Ishikawa (cell line): ENCODE results near the gene MRTFB.

ENCODE experiments used
- CEBPB ChIP-seq: IDR thresholded peaks from 2 replicates; pipeline ENCODE4 v1.6.1; 2012
- CREB1 ChIP-seq: IDR thresholded peaks from 2 replicates; pipeline ENCODE4 v1.6.1; 2012; ENCODE audit warnings: low read depth
- EGR1 ChIP-seq: IDR thresholded peaks from 2 replicates; pipeline ENCODE4 v1.6.1; 2012
- EP300 ChIP-seq: IDR thresholded peaks from 2 replicates; pipeline ENCODE4 v1.6.1; 2012; ENCODE audit warnings: borderline replicate concordance
- FOXM1 ChIP-seq: IDR thresholded peaks from 2 replicates; pipeline ENCODE4 v1.6.1; 2012; ENCODE audit warnings: low read depth, borderline replicate concordance
- MAX ChIP-seq: IDR thresholded peaks from 2 replicates; pipeline ENCODE4 v1.6.1; 2012
- NFIC ChIP-seq: IDR thresholded peaks from 2 replicates; pipeline ENCODE4 v1.6.1; 2012
- RAD21 ChIP-seq: IDR thresholded peaks from 2 replicates; pipeline ENCODE4 v1.6.1; 2012; ENCODE audit warnings: low read depth
- REST ChIP-seq: IDR thresholded peaks from 2 replicates; pipeline ENCODE4 v1.6.1; 2012; ENCODE audit warnings: low read depth, mild to moderate bottlenecking
- TAF1 ChIP-seq: IDR thresholded peaks from 2 replicates; pipeline ENCODE4 v1.6.1; 2012; ENCODE audit warnings: low read depth, mild to moderate bottlenecking
- TCF12 ChIP-seq: IDR thresholded peaks from 2 replicates; pipeline ENCODE4 v1.6.1; 2012; ENCODE audit warnings: low read depth
- TEAD4 ChIP-seq: IDR thresholded peaks from 2 replicates; pipeline ENCODE4 v1.6.1; 2012
- USF1 ChIP-seq: IDR thresholded peaks from 2 replicates; pipeline ENCODE4 v1.6.1; 2012
- YY1 ChIP-seq: IDR thresholded peaks from 2 replicates; pipeline ENCODE4 v1.6.1; 2012; ENCODE audit warnings: low read depth
- ZBTB7A ChIP-seq: IDR thresholded peaks from 2 replicates; pipeline ENCODE4 v1.6.1; 2012; ENCODE audit warnings: low read depth

MRTFB gene

GRCh38 chr16:14029658-14030057, 41.5 kb upstream of the MRTFB start:
- TF ChIP-seq EP300 = no peak
- no peak for TF ChIP-seq YY1
- no peak for TF ChIP-seq REST
- no peak for TF ChIP-seq TEAD4

DNA sequence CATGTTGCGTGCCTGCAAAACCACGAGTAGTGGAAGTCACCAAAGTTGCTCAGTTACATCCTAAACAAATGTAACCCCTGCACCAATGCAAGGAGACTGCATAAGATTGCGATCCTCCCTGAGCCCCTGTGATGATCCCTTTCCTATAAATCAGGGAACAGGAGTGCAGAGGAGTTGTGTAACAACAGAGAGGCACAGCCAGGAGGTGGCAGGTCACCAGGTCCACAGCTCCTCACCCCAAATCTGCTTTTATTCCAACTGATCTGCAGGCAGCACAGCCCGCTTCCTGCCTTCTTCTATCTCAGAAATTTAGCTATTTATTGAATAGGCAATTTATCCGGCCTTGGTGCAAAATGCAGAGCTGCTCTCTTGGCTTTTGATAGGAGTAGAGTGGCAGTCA, 36.0 kb upstream of the MRTFB start:
- no peak for TF ChIP-seq TAF1
- no peak for TF ChIP-seq YY1
- no peak for TF ChIP-seq EP300
- no peak for TF ChIP-seq RAD21
- no peak for TF ChIP-seq TEAD4
- no peak for TF ChIP-seq CEBPB
- TF ChIP-seq NFIC = no peak
- no peak for TF ChIP-seq EGR1

- no peak for TF ChIP-seq TAF1
- TF ChIP-seq USF1 = no peak
- TF ChIP-seq REST = no peak
- TF ChIP-seq FOXM1 = no peak
- TF ChIP-seq YY1 = no peak
- TF ChIP-seq ZBTB7A = no peak
- no peak for TF ChIP-seq TEAD4
- TF ChIP-seq CEBPB = no peak
- TF ChIP-seq NFIC = no peak
- no peak for TF ChIP-seq EP300
- TF ChIP-seq RAD21 = no peak
- TF ChIP-seq TCF12 = no peak
- no peak for TF ChIP-seq MAX
- TF ChIP-seq CREB1 = no peak
- no peak for TF ChIP-seq EGR1
These were observed 34.2 kb upstream of the MRTFB start for GRCh38 chr16:14036889-14037288.

GRCh38 chr16:14037960-14038359, 33.2 kb upstream of the MRTFB start:
- TF ChIP-seq REST (peak; percentile 45; the same call in 1 of the 2 replicates), CREB1 (no peak), MAX (no peak), EGR1 (no peak)

DNA sequence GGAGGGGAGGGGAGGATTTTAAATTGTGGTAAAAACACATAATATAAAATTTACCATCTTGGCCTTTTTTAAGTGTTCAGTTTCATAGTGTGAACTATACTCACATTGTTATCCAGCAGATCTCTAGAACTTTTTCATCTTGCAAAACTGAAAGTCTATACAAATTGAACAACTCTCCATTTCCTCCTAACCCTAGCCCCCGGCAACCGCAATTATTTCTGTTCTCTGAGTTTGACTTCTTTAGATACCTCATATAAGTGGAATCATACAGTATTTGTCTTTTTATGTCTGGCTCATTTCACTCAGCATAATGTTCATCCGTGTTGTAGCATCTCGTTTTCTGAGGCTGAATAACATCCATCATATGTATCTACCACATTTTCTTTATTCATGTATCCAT, 30.0 kb upstream of the MRTFB start:
- TF ChIP-seq TEAD4 (no peak), REST (no peak), YY1 (no peak), FOXM1 (no peak), TCF12 (no peak), CREB1 (no peak), NFIC (no peak), RAD21 (no peak), TAF1 (no peak), USF1 (no peak), CEBPB (no peak), EGR1 (no peak), EP300 (no peak), MAX (no peak), ZBTB7A (no peak)
